HG02588 (cell line): ENCODE measurements around the gene ZDHHC21.

Experiments
- ATAC-seq: cut with Tn5 transposase; IDR thresholded peaks from one replicate; pipeline ENCODE4 v1.9.1; 2021; ENCODE audit warnings: mild to moderate bottlenecking, moderate library complexity; ENCODE audit not compliant: unreplicated experiment

Gene ZDHHC21

GRCh38 chr9:14618836-14619420 lies 74.3 kb downstream of the ZDHHC21 start:
- ATAC-seq, result no peak

- ATAC-seq, result peak; percentile 87
Observed at GRCh38 chr9:14616188-14616982, 76.8 kb downstream of the ZDHHC21 start.

- no peak for ATAC-seq
Observed at GRCh38 chr9:14608540-14608939, 84.7 kb downstream of the ZDHHC21 start.

GRCh38 chr9:14597171-14597799 lies 95.9 kb downstream of the ZDHHC21 start:
- no peak for ATAC-seq

DNA sequence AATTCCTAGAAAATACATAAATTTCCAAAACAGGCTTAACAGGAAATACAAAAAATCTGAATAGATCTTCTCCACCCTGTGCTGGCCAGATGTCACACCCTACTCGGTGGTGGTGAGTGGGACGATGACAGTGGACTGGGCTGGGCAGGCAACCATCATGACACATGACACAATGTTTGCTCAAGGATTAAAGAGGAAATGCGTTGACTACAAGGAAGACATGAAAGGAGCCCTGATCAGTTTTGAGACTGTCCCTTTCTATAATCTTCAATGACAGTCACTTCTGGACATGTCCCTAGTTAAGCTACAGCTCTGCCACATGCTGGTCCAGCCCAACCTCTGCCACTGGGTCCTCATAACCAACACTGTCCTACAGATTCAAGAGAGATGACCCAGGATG lies 99.8 kb downstream of the ZDHHC21 start:
- no peak for ATAC-seq

DNA sequence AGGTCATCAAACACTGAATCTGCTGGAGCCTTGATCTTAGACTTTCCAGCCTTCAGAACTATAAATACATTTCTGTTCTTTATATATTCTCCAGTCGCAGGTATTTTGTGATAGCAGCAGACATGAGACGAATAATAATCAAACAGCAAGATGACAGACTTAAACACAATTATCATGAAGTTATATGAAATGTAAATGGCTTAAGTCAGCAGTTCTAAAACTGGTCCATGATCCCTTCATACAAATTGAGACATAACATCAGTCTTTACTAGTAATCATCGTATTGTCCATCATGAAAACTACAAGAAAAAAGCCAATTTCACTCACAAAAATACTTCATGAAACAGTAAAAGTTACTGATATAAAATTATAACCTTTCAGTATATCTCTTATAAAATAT lies 101.8 kb downstream of the ZDHHC21 start:
- no peak for ATAC-seq

DNA sequence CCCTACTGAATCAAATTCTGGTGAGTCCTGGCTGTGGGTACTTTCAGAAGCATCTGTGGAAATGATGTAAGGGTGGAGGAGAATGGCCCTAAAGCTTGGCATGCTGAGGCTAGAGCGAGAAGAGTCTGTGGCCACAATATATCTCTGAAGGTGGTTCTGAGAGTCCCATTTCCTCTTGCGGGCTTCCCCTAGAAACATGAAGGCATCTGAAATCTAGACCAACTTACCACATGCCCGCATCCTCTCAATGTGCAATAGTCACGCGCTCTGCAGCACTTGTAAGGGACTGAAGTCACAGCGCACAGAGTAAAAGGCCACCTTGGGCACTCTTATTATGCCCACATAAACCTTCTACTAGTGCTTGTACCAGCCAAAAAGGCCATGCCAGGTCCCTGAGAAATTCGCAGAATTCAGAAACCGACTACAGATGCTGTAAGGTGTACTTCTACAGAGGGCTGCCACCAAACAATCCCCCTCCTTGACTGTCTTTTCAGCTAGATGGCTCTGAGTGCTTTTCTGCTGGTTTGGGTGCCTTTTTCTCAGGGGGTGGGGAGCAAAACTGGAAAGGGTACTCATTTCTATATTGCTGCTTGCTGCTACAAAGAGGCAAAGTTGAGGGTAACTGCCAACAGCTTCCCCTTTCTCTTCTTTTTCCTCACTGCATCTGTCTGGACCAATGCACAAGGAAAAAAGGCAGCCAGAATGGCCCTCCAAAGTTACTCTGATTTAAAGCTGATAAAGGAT lies 107.3 kb downstream of the ZDHHC21 start:
- peak; percentile 100 for ATAC-seq

DNA sequence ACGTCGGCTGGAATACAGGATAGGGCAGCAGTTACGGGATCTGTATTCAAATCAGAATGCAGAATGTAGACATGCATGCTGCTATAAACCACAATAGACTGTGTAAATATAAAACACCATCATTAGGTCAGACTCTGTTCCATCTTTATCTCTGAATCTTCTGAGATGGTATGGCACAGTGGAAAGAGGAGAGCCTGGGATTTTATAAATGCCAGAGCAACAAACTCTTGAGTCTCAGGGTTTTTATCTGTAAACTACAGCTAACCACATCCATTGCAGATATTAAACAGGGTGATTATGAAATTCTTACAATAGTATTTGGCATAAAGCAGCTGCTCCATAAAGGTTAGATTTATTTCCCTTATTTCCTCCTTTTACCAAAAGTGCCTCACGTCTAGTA lies 108.7 kb downstream of the ZDHHC21 start:
- ATAC-seq, result no peak

GRCh38 chr9:14578030-14578429 lies 115.2 kb downstream of the ZDHHC21 start:
- no peak for ATAC-seq

- ATAC-seq, result no peak
Observed at GRCh38 chr9:14574173-14574572, 119.1 kb downstream of the ZDHHC21 start.

- ATAC-seq, result no peak
Observed at GRCh38 chr9:14573319-14573718, 119.9 kb downstream of the ZDHHC21 start.

DNA sequence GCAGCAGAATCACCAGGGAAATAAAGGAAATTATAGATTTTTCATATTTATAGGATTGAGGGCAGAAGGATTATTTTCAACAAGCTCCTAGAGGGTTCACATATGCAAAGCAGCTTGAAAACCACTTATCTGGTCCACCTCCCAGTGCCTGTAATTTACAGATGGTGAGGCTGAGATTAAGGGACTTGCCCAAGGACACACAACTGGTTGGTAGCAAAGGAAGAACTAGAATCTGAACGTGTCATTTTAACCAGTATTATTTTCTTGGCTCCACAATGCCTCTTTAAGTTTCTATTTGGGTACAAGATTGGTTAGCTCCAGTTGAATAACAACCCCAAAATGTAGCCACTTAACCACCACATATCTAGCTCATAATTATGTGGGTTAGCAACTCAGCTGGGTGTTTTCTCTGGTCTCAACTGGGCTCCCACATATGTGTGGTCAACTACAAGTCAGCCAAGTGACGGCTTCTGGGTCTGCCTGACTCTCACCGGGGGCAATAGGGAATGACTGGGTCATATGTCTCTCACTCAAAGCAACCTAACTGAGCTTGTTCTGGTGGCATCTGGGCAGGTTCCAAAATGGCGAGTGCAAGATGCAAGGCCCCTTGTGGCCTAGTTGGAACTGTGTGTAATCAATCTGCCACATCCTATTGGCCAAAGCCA lies 127.7 kb downstream of the ZDHHC21 start:
- no peak for ATAC-seq

- no peak for ATAC-seq
Observed at GRCh38 chr9:14563902-14564624, 129.2 kb downstream of the ZDHHC21 start.

DNA sequence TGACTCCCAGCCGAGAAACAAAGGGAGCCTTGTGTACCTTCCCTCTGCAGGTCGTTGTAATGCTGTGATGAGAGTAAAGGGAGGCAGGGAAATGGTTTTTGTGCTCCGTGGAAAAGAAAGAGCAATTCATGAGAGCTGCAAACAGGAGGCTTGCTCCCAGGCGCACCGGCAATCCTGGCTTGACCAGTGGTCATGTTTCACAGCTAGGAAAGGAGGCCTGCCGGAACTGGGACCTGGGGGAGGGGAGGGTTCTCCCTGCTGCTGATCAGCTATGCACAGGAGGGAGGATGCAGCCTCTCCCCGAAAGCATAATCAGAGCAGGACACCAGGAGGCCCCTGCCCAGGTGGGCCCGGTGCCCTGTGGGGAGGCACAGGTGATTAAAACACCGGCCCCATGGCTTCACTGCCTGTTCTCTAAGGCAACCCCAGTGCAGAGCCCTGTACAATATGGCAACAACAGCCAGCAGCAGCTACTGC lies 131.3 kb downstream of the ZDHHC21 start:
- no peak for ATAC-seq
